SU-DHL-6 (cell line): ENCODE data around the gene RAP1GDS1.

Experiments
- CTCF ChIP-seq: fragments of 200-600 bp; sonication (generic); IDR thresholded peaks from one replicate; pipeline ENCODE4 v1.5.1; 2017; ENCODE audit warnings: antibody characterized with exemption, mild to moderate bottlenecking, low read length, moderate library complexity; ENCODE audit not compliant: insufficient read depth, poor library complexity, severe bottlenecking
- EZH2phosphoT487 ChIP-seq: fragments of 200-600 bp; sonication (generic), shearing (Covaris generic); conservative IDR thresholded peaks from 2 replicates; pipeline ENCODE4 v1.6.1; 2018; ENCODE audit warnings: mild to moderate bottlenecking, antibody characterized with exemption, low read length, moderate library complexity, mixed read lengths

- TF ChIP-seq CTCF (no peak), EZH2phosphoT487 (no peak)
These were observed 23.5 kb downstream of the RAP1GDS1 start for GRCh38 chr4:98284640-98285046.
